Ectodermal cell (in vitro differentiated cells): ENCODE results near the gene DENND5B.

Source experiments
- H3K27ac ChIP-seq: 2 replicates; pipeline ENCODE4 v1.7.0; 2013; ENCODE audit warnings: mild to moderate bottlenecking, low read depth, low read length; ENCODE audit not compliant: insufficient read depth, poor library complexity, severe bottlenecking
- H3K27me3 ChIP-seq: 2 replicates; pipeline ENCODE4 v1.7.0; 2013; ENCODE audit warnings: mild to moderate bottlenecking, low read length; ENCODE audit not compliant: insufficient read depth, control insufficient read depth, poor library complexity, severe bottlenecking
- H3K36me3 ChIP-seq: one replicate; pipeline ENCODE4 v1.7.0; 2013; ENCODE audit warnings: low read length; ENCODE audit not compliant: control insufficient read depth, insufficient read depth
- H3K4me1 ChIP-seq: one replicate; pipeline ENCODE4 v1.7.0; 2013; ENCODE audit warnings: low read length; ENCODE audit not compliant: control insufficient read depth, insufficient read depth
- H3K4me3 ChIP-seq: 2 replicates; pipeline ENCODE4 v1.7.0; 2013; ENCODE audit warnings: low read depth, low read length, control low read depth; ENCODE audit not compliant: insufficient read depth
- H3K9me3 ChIP-seq: 2 replicates; pipeline ENCODE4 v1.7.0; 2013; ENCODE audit warnings: mild to moderate bottlenecking, low read length, moderate library complexity; ENCODE audit not compliant: control insufficient read depth
- WGBS, 2 experiments: methylation state at CpG; one replicate each; pipeline ENCODE4 v1.1.7; 2013; ENCODE audit warnings: missing lambda C conversion rate in 2 of 2; 5-methylcytosine and 5-hydroxymethylcytosine counted together

DENND5B gene

GRCh38 chr12:31370531-31371255 lies 220.2 kb downstream of the DENND5B start:
- WGBS, 2 experiments: 10 to 11% methylated on average over 10 of the region's 10 CpGs
- Histone ChIP-seq H3K9me3 (no peaks in the 10 kb centered on the region), H3K36me3 (no peaks in the 10 kb centered on the region), H3K27me3 (no peaks in the 10 kb centered on the region), H3K4me1 (peaks cover 31% of the 10 kb centered on the region), H3K27ac (peak overlapping the region; percentile 83), H3K4me3 (peak overlapping the region; percentile 16)

- Histone ChIP-seq H3K27ac (peak overlapping the region; percentile 83), H3K4me3 (peak overlapping the region; percentile 16)
- 24 to 25% methylated on average over 20 to 21 of the region's 21 CpGs for WGBS, 2 experiments
Observed at GRCh38 chr12:31369712-31370521, 221.0 kb downstream of the DENND5B start.

GRCh38 chr12:31368666-31369361 lies 222.1 kb downstream of the DENND5B start:
- Histone ChIP-seq H3K36me3 (no peaks in the 10 kb centered on the region), H3K9me3 (no peaks in the 10 kb centered on the region), H3K4me1 (peaks cover 31% of the 10 kb centered on the region), H3K27ac (peak overlapping the region; percentile 83), H3K27me3 (no peaks in the 10 kb centered on the region), H3K4me3 (no peak overlapping the region)
- WGBS, 2 experiments: 26 to 29% methylated on average over 8 of the region's 8 CpGs

More at GRCh38 chr12:31369712-31370521, 221.0 kb downstream of the DENND5B start:
- no peaks in the 10 kb centered on the region for H3K9me3 ChIP-seq
- no peaks in the 10 kb centered on the region for H3K36me3 ChIP-seq
- H3K4me1 ChIP-seq: peaks cover 31% of the 10 kb centered on the region
- H3K27me3 ChIP-seq: no peaks in the 10 kb centered on the region

GRCh38 chr12:31366104-31366621 lies 224.8 kb downstream of the DENND5B start:
- no peak overlapping the region for H3K4me3 ChIP-seq

GRCh38 chr12:31363831-31364230 lies 227.1 kb downstream of the DENND5B start:
- Histone ChIP-seq H3K27me3 (no peaks in the 10 kb centered on the region), H3K4me1 (peaks cover 26% of the 10 kb centered on the region), H3K4me3 (no peak overlapping the region), H3K36me3 (no peaks in the 10 kb centered on the region), H3K27ac (no peak overlapping the region), H3K9me3 (no peaks in the 10 kb centered on the region)
- WGBS, 2 experiments: 76% methylated on average over 2 of the region's 2 CpGs

More at GRCh38 chr12:31366104-31366621, 224.8 kb downstream of the DENND5B start:
- H3K9me3 ChIP-seq: no peaks in the 10 kb centered on the region
- H3K36me3 ChIP-seq: no peaks in the 10 kb centered on the region
- H3K27ac ChIP-seq: no peak overlapping the region
- H3K4me1 ChIP-seq: peaks cover 44% of the 10 kb centered on the region
- no peaks in the 10 kb centered on the region for H3K27me3 ChIP-seq
- WGBS, 2 experiments: 90 to 94% methylated on average over 11 of the region's 11 CpGs

- no peaks in the 10 kb centered on the region for H3K9me3 ChIP-seq
- H3K4me3 ChIP-seq: no peak overlapping the region
- H3K36me3 ChIP-seq: no peaks in the 10 kb centered on the region
- WGBS, 2 experiments: 74 to 77% methylated on average over 6 of the region's 6 CpGs
- no peak overlapping the region for H3K27ac ChIP-seq
- peaks cover 22% of the 10 kb centered on the region for H3K4me1 ChIP-seq
- H3K27me3 ChIP-seq: no peaks in the 10 kb centered on the region
Observed at GRCh38 chr12:31363416-31363809, 227.5 kb downstream of the DENND5B start.

- Histone ChIP-seq H3K4me1 (peaks cover 20% of the 10 kb centered on the region), H3K36me3 (no peaks in the 10 kb centered on the region), H3K4me3 (no peak overlapping the region), H3K27ac (peak overlapping the region; percentile 74), H3K9me3 (no peaks in the 10 kb centered on the region), H3K27me3 (no peaks in the 10 kb centered on the region)
- WGBS, 2 experiments: 20 to 23% methylated on average over 4 of the region's 6 CpGs
Observed at GRCh38 chr12:31362759-31363415, 228.0 kb downstream of the DENND5B start.

- Histone ChIP-seq H3K4me1 (peaks cover 20% of the 10 kb centered on the region), H3K4me3 (no peak overlapping the region), H3K9me3 (no peaks in the 10 kb centered on the region), H3K27ac (peak overlapping the region; percentile 74), H3K36me3 (no peaks in the 10 kb centered on the region), H3K27me3 (no peaks in the 10 kb centered on the region)
- 9 to 11% methylated on average over 13 of the region's 13 CpGs for WGBS, 2 experiments
Observed at GRCh38 chr12:31362115-31362758, 228.7 kb downstream of the DENND5B start.

- H3K27me3 ChIP-seq: no peaks in the 10 kb centered on the region
- peak overlapping the region; percentile 74 for H3K27ac ChIP-seq
- H3K36me3 ChIP-seq: no peaks in the 10 kb centered on the region
- WGBS, 2 experiments: 89 to 93% methylated on average over 14 of the region's 14 CpGs
- H3K4me1 ChIP-seq: peaks cover 20% of the 10 kb centered on the region
- H3K9me3 ChIP-seq: no peaks in the 10 kb centered on the region
- no peak overlapping the region for H3K4me3 ChIP-seq
Observed at GRCh38 chr12:31361730-31362114, 229.2 kb downstream of the DENND5B start.
